HL-60 (cell line): ENCODE data around the gene KIAA1671.

ENCODE experiments used
- GABPA ChIP-seq: IDR thresholded peaks from 2 replicates; pipeline ENCODE4 v1.6.1; 2012; ENCODE audit warnings: low read depth
- POLR2AphosphoS5 ChIP-seq: IDR thresholded peaks from 2 replicates; pipeline ENCODE4 v1.6.1; 2012; ENCODE audit warnings: low read depth
- TF ChIP-seq, protein P1 (sequence below): IDR thresholded peaks from one replicate; pipeline ENCODE4 v1.5.1; 2011; ENCODE audit warnings: low read length, control low read depth, inconsistent platforms; ENCODE audit not compliant: insufficient read depth

DNA sequence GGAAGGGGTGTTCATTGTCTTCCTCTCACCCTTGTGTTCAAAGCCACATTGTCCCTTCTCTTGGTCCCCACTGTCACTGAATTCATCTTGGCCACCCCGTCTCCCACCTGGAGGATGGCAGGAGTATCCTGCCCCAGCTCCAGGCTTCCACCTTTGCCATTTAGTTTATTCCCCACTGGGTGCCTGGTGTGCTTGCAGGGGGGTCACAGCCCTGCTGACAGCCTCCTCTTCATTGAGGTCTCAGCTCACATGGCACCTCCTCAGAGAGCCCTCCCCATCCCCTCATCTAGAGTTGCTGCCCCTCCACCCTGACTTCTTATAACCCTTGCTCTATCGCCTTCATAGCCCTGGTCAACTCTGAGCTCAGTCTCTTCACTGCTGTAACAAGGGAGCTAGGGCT is 36.6 kb downstream of the KIAA1671 start:
- TF ChIP-seq, protein P1, sequence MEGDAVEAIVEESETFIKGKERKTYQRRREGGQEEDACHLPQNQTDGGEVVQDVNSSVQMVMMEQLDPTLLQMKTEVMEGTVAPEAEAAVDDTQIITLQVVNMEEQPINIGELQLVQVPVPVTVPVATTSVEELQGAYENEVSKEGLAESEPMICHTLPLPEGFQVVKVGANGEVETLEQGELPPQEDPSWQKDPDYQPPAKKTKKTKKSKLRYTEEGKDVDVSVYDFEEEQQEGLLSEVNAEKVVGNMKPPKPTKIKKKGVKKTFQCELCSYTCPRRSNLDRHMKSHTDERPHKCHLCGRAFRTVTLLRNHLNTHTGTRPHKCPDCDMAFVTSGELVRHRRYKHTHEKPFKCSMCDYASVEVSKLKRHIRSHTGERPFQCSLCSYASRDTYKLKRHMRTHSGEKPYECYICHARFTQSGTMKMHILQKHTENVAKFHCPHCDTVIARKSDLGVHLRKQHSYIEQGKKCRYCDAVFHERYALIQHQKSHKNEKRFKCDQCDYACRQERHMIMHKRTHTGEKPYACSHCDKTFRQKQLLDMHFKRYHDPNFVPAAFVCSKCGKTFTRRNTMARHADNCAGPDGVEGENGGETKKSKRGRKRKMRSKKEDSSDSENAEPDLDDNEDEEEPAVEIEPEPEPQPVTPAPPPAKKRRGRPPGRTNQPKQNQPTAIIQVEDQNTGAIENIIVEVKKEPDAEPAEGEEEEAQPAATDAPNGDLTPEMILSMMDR, result no peak
- TF ChIP-seq POLR2AphosphoS5 (no peak), GABPA (no peak)
